WTC11 (cell line): ENCODE data around the gene EPB41.

Source experiments
- ATF2 ChIP-seq: sonication (generic); formaldehyde crosslinking; IDR thresholded peaks from 2 replicates; pipeline ENCODE4 v1.8.1; 2022; ENCODE audit warnings: low read depth, missing genetic modification reagents, borderline replicate concordance
- ATF6 ChIP-seq: sonication (generic); formaldehyde crosslinking; IDR thresholded peaks from 2 replicates; pipeline ENCODE4 v1.8.1; 2023; ENCODE audit warnings: mild to moderate bottlenecking, missing genetic modification reagents
- CTCF ChIP-seq: fragments of 200-600 bp; IDR thresholded peaks from 2 replicates; pipeline ENCODE4 v1.8.0; 2022; ENCODE audit warnings: antibody characterized with exemption
- E2F4 ChIP-seq: sonication (generic); formaldehyde crosslinking; IDR thresholded peaks from 2 replicates; pipeline ENCODE4 v1.8.1; 2022; ENCODE audit warnings: low read depth, mild to moderate bottlenecking, moderate library complexity, missing genetic modification reagents, borderline replicate concordance
- ESRRA ChIP-seq: sonication (generic); formaldehyde crosslinking; IDR thresholded peaks from 2 replicates; pipeline ENCODE4 v1.8.1; 2022; ENCODE audit warnings: mild to moderate bottlenecking, missing genetic modification reagents, borderline replicate concordance
- MAX ChIP-seq: sonication (generic); formaldehyde crosslinking; IDR thresholded peaks from 2 replicates; pipeline ENCODE4 v1.8.0; 2022; ENCODE audit warnings: mild to moderate bottlenecking, missing genetic modification reagents
- NFE2L1 ChIP-seq: sonication (generic); formaldehyde crosslinking; IDR thresholded peaks from 2 replicates; pipeline ENCODE4 v1.8.1; 2023; ENCODE audit warnings: missing genetic modification reagents
- NR2C2 ChIP-seq: sonication (generic); formaldehyde crosslinking; IDR thresholded peaks from 2 replicates; pipeline ENCODE4 v1.8.0; 2022; ENCODE audit warnings: mild to moderate bottlenecking, missing genetic modification reagents
- USF1 ChIP-seq: sonication (generic); formaldehyde crosslinking; IDR thresholded peaks from 2 replicates; pipeline ENCODE4 v1.8.0; 2022; ENCODE audit warnings: mild to moderate bottlenecking, missing genetic modification reagents
- ZNF121 ChIP-seq: sonication (generic); formaldehyde crosslinking; IDR thresholded peaks from 2 replicates; pipeline ENCODE4 v1.8.0; 2023; ENCODE audit warnings: missing genetic modification reagents
- ZSCAN18 ChIP-seq: fragments of 250-450 bp; sonication (Bioruptor Pico); IDR thresholded peaks from 2 replicates; pipeline ENCODE4 v2.1.2; 2022; ENCODE audit warnings: mild to moderate bottlenecking, moderate library complexity

- TF ChIP-seq CTCF (no peak), ATF2 (CRISPR knock-in tag) (no peak), NFE2L1 (CRISPR knock-in tag) (0 out of 2 replicates have a peak, but pooled peaks have one; percentile 55), ZNF121 (no peak), ESRRA (CRISPR knock-in tag) (peak; percentile 65; the same call in 1 of the 2 replicates), USF1 (CRISPR knock-in tag) (peak; percentile 83; the same call in 1 of the 2 replicates), ZSCAN18 (CRISPR knock-in tag) (no peak), E2F4 (CRISPR knock-in tag) (no peak), NR2C2 (CRISPR knock-in tag) (no peak), MAX (CRISPR knock-in tag) (peak; percentile 90), ATF6 (CRISPR knock-in tag) (no peak)
Observed at GRCh38 chr1:28914228-28915030, at the start of gene EPB41.
